ENCODE results near the gene ZNF324. TPM values are rescaled to one million over a fixed set of nuclear protein-coding genes. Genes with fewer than 3 reads are reported as not detected.

ZNF324 gene
- total RNA-seq (1 to 10 TPM; 3.8 to 6.1 (median 5.1) TPM), polyA plus RNA-seq (1 to 10 TPM; 2.6 to 4.0 TPM)
- long read RNA-seq, donor 1, transcript ZNF324-201 (4 exons, 3,000 nt): major isoform, 12 of 16 reads
- long read RNA-seq, donor 1, partial matches to known transcripts: 0 of 16 reads
- long read RNA-seq, donor 1, other reads (novel, unspliced or antisense): 4 of 16 reads
- long read RNA-seq, donor 2, transcript ZNF324-201 (4 exons, 3,000 nt): major isoform, 12 of 20 reads
- long read RNA-seq, donor 2, partial matches to known transcripts: 0 of 20 reads
- long read RNA-seq, donor 2, other reads (novel, unspliced or antisense): 8 of 20 reads
- long read RNA-seq, donor 3, transcript ZNF324-201 (4 exons, 3,000 nt): major isoform, 9 of 54 reads
- long read RNA-seq, donor 3, partial matches to known transcripts: 0 of 54 reads
- long read RNA-seq, donor 3, other reads (novel, unspliced or antisense): 45 of 54 reads

DNA sequence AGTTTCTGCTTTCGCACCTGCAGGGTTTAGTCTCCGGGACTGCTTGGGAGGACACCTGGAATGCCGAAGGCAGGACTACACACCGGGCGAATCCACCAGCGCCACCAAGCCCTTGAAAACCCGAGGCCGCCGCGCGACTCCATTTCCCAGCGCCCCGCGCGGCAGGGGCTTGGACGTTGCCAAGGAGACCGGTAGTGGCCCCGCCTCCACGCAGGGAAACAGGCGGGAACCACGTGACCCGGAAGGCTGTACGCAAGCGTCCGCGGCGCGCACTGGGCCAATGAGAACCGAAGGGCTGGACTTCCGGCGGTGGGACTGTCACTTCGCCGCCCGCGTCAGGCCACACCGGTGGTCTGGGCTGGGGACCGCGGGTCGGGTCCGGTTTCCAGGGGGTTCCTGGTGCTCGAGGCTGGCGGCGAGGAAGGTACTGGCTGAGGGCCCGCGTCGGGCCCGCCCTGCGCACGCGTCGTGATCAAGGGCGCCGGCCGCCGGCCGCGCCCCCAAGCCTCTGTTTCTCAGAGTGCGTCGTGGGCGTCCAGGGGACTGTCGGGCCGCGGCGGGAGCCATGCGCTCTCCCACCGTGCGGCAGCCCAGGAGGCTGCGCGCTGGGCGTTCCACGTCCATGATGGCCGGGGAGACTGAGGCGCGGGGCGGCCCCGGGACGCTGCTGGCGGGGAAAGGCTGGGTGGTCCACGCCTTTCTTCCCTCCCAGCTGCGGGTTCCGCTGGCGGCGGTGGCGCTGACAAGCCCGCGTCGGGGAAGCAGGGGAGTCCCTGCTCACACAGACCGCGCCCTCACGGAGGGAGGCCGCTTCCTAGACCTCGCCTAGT is at the start of gene ZNF324:
Gene ZNF324, plus strand, starts transcription at position 321 of the 830 bp plus-strand sequence. CDS start 2,106 bp downstream, outside the sequence.
- H3K9me3 ChIP-seq: no peaks in the 10 kb centered on the region
- H3K27me3 ChIP-seq: no peaks in the 10 kb centered on the region
- peaks cover 0 to 28% (median 5%) of the 10 kb centered on the region in 9 donors for H3K36me3 ChIP-seq
- 0% methylated on average over 84 to 92 of the region's 92 CpGs for WGBS, 2 donors
- H3K27ac ChIP-seq: peak within 1 kb of the TSS in 9 of 10 donors; percentile 63 to 91 (median 83)
- TF ChIP-seq, protein P1, sequence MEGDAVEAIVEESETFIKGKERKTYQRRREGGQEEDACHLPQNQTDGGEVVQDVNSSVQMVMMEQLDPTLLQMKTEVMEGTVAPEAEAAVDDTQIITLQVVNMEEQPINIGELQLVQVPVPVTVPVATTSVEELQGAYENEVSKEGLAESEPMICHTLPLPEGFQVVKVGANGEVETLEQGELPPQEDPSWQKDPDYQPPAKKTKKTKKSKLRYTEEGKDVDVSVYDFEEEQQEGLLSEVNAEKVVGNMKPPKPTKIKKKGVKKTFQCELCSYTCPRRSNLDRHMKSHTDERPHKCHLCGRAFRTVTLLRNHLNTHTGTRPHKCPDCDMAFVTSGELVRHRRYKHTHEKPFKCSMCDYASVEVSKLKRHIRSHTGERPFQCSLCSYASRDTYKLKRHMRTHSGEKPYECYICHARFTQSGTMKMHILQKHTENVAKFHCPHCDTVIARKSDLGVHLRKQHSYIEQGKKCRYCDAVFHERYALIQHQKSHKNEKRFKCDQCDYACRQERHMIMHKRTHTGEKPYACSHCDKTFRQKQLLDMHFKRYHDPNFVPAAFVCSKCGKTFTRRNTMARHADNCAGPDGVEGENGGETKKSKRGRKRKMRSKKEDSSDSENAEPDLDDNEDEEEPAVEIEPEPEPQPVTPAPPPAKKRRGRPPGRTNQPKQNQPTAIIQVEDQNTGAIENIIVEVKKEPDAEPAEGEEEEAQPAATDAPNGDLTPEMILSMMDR (IDR thresholded peaks at IDR 0.05): peak in 2 of 9 donors; percentile 15 to 20
- ATAC-seq (peak; percentile 97 to 100 (median 99)), DNase-seq (peak; percentile 98)
- H3K4me1 ChIP-seq: peaks cover 6 to 23% (median 15%) of the 10 kb centered on the region in 9 donors
- peak within 1 kb of the TSS; percentile 66 to 99 (median 88) for H3K4me3 ChIP-seq
- intact Hi-C loops (cut with DNase I): loop anchor here in 1 of 10 donors (2.0 kb wide), 1 partner anchor 26 kb away; the partner anchor contains the start of gene ZNF132

DNA sequence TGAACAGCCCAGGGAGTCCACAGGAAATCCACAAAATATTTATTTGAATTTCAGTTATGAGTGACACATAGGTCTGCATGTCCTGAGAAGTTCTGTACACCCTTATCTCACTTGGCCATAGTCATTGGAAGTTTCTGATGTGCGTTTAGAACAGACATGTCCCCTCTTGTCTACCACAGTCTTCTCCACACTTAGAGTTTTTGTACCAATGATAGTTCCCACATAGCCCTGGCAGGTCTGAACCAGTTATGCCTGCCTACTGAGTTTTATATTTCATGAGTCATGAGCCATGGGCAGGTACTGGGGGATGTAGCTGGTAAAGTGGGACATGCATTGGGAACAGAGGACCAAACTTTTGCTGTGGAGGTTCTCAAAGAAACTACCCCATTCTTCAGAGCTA is 38.3 kb upstream of the ZNF324 start:
- DNase-seq: no peak
- H3K36me3 ChIP-seq: peaks cover 0 to 52% (median 18%) of the 10 kb centered on the region in 9 donors
- no peak overlapping the region for H3K4me3 ChIP-seq
- TF ChIP-seq, protein P1 (IDR thresholded peaks at IDR 0.05): no peak
- ATAC-seq: no peak
- intact Hi-C loops (cut with DNase I): no loop called here
- peaks cover 4 to 91% (median 55%) of the 10 kb centered on the region in 11 donors for H3K9me3 ChIP-seq
- H3K27ac ChIP-seq: no peak overlapping the region
- no peaks in the 10 kb centered on the region for H3K27me3 ChIP-seq
- H3K4me1 ChIP-seq: no peaks in the 10 kb centered on the region
- WGBS, 2 donors: 59 to 63% methylated on average over 1 of the region's 1 CpG

GRCh38 chr19:58429745-58430144 is 37.1 kb upstream of the ZNF324 start:
- Histone ChIP-seq H3K27me3 (no peaks in the 10 kb centered on the region), H3K27ac (no peak overlapping the region), H3K9me3 (peaks cover 13 to 96% (median 66%) of the 10 kb centered on the region in 11 donors), H3K4me1 (no peaks in the 10 kb centered on the region), H3K4me3 (no peak overlapping the region), H3K36me3 (peaks cover 10 to 63% (median 29%) of the 10 kb centered on the region in 9 donors)
- ATAC-seq (no peak), DNase-seq (no peak)
- intact Hi-C loops (cut with DNase I): no loop called here
- TF ChIP-seq, protein P1 (IDR thresholded peaks at IDR 0.05): no peak

DNA sequence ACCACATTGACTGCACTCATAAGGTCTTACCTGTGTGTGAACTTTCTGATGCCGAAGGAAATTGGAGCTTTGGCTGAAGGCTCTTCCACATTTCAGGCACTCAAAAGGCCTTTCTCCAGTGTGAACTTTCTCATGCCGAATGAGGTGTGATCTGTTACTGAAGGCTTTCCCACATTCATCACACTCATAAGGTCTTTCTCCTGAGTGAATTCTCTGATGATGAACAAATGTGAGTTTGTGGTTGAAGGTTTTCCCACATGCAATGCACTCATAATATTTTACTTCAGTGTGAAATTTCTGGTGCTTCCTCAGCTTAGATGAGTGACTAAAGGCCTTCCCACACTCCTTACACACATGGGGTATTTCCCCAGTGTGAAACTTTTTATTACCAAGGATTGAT is 32.7 kb upstream of the ZNF324 start:
- no peaks in the 10 kb centered on the region for H3K27me3 ChIP-seq
- no peak for ATAC-seq
- H3K4me3 ChIP-seq: no peak overlapping the region
- 99 to 100% methylated on average over 2 of the region's 2 CpGs for WGBS, 2 donors
- peaks cover 0 to 11% (median 6%) of the 10 kb centered on the region in 9 donors for H3K4me1 ChIP-seq
- peaks cover 14 to 100% (median 83%) of the 10 kb centered on the region in 11 donors for H3K9me3 ChIP-seq
- no peak overlapping the region for H3K27ac ChIP-seq
- TF ChIP-seq, protein P1 (IDR thresholded peaks at IDR 0.05): no peak
- intact Hi-C loops (cut with DNase I): no loop called here
- no peak for DNase-seq
- peaks cover 15 to 90% (median 58%) of the 10 kb centered on the region in 9 donors for H3K36me3 ChIP-seq
